ENCODE data around the gene ADRA2B.

The ADRA2B gene

GRCh38 chr2:96103187-96103601 lies 13.2 kb downstream of the ADRA2B start:
- DNase-seq (ENCODE audit: low read depth in 2 of 2) = no peak
- TF ChIP-seq, protein P1, sequence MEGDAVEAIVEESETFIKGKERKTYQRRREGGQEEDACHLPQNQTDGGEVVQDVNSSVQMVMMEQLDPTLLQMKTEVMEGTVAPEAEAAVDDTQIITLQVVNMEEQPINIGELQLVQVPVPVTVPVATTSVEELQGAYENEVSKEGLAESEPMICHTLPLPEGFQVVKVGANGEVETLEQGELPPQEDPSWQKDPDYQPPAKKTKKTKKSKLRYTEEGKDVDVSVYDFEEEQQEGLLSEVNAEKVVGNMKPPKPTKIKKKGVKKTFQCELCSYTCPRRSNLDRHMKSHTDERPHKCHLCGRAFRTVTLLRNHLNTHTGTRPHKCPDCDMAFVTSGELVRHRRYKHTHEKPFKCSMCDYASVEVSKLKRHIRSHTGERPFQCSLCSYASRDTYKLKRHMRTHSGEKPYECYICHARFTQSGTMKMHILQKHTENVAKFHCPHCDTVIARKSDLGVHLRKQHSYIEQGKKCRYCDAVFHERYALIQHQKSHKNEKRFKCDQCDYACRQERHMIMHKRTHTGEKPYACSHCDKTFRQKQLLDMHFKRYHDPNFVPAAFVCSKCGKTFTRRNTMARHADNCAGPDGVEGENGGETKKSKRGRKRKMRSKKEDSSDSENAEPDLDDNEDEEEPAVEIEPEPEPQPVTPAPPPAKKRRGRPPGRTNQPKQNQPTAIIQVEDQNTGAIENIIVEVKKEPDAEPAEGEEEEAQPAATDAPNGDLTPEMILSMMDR (IDR thresholded peaks at IDR 0.05; ENCODE audit: low read depth, low read length) = no peak
- H3K4me3 ChIP-seq (replicated peaks in 1 of 2; ENCODE audit: low read depth in 2 of 2, low read length in 2 of 2) = no peak overlapping the region

DNA sequence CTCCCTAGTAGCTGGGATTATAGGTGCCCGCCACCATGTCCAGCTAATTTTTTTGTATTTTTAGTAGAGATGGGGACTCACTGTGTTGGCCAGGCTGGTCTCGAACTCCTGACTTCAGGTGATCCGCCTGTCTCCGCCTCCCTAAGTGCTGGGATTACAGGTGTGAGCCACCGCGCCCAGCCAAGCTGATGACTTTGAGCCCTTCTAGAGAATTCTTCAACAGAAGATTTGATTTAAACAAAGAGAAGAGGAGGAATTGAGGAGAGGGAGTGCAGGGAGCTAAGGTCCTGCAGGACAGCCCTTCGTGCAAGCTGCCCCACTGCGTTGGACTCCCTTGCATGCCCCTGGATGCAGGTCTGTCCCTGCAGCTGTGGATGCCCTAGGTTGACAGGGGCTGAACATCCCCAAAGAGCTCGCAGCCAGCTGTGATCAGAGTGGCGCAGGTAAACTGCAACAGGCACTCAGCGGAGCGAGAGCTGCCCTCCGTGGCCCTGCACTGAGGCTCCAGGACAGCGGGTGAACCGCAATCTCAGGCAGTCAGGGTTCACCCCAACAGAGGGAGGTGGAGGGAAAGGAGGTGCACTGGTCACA lies 13.7 kb downstream of the ADRA2B start:
- no peak for DNase-seq (ENCODE audit: low read depth in 2 of 2)

GRCh38 chr2:96100893-96101304 lies 15.5 kb downstream of the ADRA2B start:
- DNase-seq (ENCODE audit: low read depth in 2 of 2) = no peak
- H3K4me3 ChIP-seq (replicated peaks in 1 of 2; ENCODE audit: low read depth in 2 of 2, low read length in 2 of 2) = no peak overlapping the region
- TF ChIP-seq, protein P1 (IDR thresholded peaks at IDR 0.05; ENCODE audit: low read depth, low read length) = no peak

More for the DNA sequence above, 13.7 kb downstream of the ADRA2B start:
- no peak overlapping the region for H3K4me3 ChIP-seq (replicated peaks in 1 of 2; ENCODE audit: low read depth in 2 of 2, low read length in 2 of 2)
- TF ChIP-seq, protein P1 (IDR thresholded peaks at IDR 0.05; ENCODE audit: low read depth, low read length) = no peak

DNA sequence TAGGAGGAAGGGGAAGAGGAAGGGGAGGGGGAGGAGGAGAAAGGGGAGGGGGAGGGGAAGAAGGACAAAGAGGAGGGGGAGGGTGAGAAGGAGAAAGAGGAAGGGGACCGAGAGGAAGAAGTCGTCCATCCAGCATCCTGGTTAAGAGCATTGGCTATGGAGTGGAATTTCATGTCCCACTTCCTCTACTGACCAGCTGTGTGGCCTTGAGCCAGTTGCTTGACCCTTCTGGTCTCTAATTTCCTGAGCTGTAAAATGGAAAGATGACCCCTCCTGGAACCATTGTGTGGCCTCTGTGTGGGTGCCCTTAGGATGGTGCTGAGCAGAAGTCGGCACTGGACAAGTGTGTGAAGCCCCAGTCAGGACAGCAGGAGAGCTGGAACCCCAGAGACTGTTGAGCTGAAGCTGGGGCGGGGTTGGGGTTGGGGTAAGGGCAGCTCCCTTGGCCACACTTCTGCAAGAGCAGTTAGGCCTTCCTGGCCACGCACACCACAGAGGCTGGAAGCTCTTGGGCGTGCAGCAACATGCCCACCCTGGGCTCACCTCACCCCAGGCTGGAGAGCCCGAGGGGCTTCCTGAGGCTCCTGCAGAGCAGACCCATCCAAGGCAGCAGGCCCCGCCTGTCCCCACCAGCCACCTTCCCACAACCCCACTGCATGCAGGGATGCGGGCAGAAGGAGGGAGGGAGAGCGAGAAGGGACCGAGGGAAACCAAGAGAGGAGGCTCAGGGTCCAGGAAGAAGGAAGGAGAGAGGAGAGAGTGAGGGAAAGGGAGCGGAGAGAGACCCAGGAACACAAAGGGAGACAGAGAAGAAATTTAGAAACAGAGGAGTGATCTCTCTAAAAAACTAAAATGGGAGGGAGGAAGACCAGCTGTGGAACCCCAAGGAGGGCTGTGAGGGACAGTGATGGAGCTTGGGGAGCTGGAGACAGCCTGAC lies 16.2 kb downstream of the ADRA2B start:
- no peak for DNase-seq (ENCODE audit: low read depth in 2 of 2)
- no peak overlapping the region for H3K4me3 ChIP-seq (replicated peaks in 1 of 2; ENCODE audit: low read depth in 2 of 2, low read length in 2 of 2)
- TF ChIP-seq, protein P1 (IDR thresholded peaks at IDR 0.05; ENCODE audit: low read depth, low read length) = no peak

DNA sequence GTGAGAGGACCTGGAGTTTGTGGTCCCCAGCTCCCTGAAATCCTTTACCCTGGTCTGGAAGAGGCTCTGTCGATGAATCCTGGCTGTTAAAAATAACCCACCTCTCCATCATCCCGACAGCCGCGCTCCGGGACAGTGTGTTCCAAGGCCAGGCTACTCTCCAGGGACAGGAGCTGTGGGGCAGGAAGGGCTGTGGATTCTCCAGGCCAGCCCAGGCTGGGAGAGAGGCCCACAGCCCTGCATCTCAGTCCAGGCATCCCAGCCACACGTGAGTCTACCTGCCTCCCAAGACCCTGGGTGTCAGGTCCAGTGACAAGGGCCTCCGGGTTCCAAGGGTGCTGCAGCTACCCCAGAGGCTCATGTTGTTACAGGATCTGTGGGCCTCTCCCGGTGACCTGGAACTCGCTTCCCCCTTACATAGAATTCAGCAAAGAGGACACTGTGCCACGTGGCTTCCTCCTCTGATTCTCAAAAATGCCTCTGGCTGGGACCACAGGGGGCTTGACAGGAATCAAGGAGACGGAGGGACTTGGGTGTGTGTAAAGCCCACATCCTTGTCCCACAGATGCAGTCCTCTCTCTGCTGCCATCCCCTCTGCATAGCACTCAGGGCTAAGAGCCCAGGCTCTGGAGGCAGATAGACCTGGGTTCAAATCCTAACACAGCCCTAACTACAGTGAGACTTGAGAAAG lies 17.3 kb downstream of the ADRA2B start:
- H3K4me3 ChIP-seq (replicated peaks in 1 of 2; ENCODE audit: low read depth in 2 of 2, low read length in 2 of 2) = no peak overlapping the region
- TF ChIP-seq, protein P1 (IDR thresholded peaks at IDR 0.05; ENCODE audit: low read depth, low read length) = no peak
- DNase-seq (ENCODE audit: low read depth in 2 of 2) = no peak

DNA sequence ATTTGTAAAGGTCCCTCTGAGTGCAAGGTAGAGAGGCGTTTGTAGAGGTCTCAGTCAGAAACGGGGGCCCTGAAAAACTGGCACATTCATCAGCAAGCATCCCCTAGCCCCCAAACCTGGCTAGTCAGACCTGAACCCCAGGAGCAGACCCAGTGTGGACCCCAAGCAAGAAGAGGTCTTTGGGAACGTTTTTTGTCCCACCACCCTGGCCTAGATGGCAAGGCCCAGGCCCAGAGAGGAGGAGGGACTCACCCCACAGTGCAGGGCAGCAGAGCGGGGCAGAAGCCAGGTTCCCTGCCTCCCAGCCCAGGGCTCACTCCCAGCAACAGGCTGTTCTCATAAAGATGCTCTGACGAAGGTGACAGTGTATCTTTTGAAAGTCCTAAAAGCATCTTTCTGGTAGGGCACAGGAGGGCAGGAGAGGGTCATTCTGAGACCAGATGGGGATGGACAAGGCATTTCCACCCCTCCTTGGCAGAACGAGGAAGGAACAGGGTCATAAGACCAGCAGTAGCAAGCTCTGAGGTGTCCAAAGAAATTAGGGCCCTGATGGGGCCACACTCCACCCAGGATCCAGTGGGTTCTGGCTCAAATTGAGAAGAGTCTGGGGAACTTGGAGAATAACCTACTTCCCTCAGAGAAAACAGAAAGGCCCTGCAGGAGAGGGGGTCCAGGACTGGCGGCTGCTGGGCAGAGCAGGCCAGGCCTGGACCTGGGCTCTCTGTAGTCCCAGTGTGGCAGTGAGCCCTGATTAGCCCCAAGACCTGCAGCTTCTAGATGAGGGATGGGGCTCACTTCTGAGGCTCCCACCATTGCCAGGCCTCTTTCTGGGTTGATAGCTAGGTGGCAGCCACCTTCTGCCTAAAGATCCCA lies 18.2 kb downstream of the ADRA2B start:
- TF ChIP-seq, protein P1 (IDR thresholded peaks at IDR 0.05; ENCODE audit: low read depth, low read length) = no peak
- no peak for DNase-seq (ENCODE audit: low read depth in 2 of 2)
- H3K4me3 ChIP-seq (replicated peaks in 1 of 2; ENCODE audit: low read depth in 2 of 2, low read length in 2 of 2) = no peak overlapping the region

Measured in cardiac fibroblast (primary cell).